Esophagus muscularis mucosa (tissue), 4 donors: ENCODE measurements around the gene FBXW8. TPM values are rescaled to one million over a fixed set of nuclear protein-coding genes. Genes with fewer than 3 reads are reported as not detected.

Experiments used
- DNase-seq: peaks from one replicate; pipeline ENCODE4 v3.0.0-alpha.2; 2017; ENCODE audit errors: extremely low spot score
- H3K27ac ChIP-seq, 4 donors: fragments of 200-600 bp; sonication (generic); replicated peaks in 1 of 4; 1 replicate in 3 of 4; 2 replicates in 1 of 4; pipeline ENCODE4 v1.5.1; 2016 to 2019; ENCODE audit warnings: mild to moderate bottlenecking in 1 of 4
- H3K27me3 ChIP-seq, 4 donors: fragments of 200-600 bp; sonication (generic); one replicate each; pipeline versions ENCODE4 v1.5.1 to v1.6.0; 2016 to 2019
- H3K36me3 ChIP-seq, 4 donors: fragments of 200-600 bp; sonication (generic); one replicate each; pipeline ENCODE4 v1.5.1; 2016 to 2019
- H3K4me1 ChIP-seq, 4 donors: fragments of 200-600 bp; sonication (generic); one replicate each; pipeline ENCODE4 v1.5.1; 2016 to 2019
- H3K4me3 ChIP-seq, 4 donors: fragments of 200-600 bp; sonication (generic); 1 replicate in 2 of 4; 2 replicates in 2 of 4; pipeline ENCODE4 v1.5.1; 2016 to 2019; ENCODE audit warnings: mild to moderate bottlenecking in 4 of 4, moderate library complexity in 1 of 4
- H3K9me3 ChIP-seq, 4 donors: fragments of 200-600 bp; sonication (generic); 1 replicate in 3 of 4; 2 replicates in 1 of 4; pipeline ENCODE4 v1.5.1; 2016 to 2019
- CTCF ChIP-seq, 3 experiments: fragments of 200-600 bp in 2 of 3; fragments of 450-650 bp in 1 of 3; sonication (generic) in 2 of 3; IDR thresholded peaks; one replicate each; pipeline ENCODE4 v1.5.1; 2017 to 2019; ENCODE audit warnings: antibody characterized with exemption in 3 of 3, mild to moderate bottlenecking in 2 of 3, moderate library complexity in 1 of 3
- EP300 ChIP-seq: sonication (generic); formaldehyde crosslinking; IDR thresholded peaks from one replicate; pipeline ENCODE4 v1.6.1; 2017; ENCODE audit warnings: antibody characterized with exemption
- POLR2A ChIP-seq: fragments of 450-650 bp; IDR thresholded peaks from one replicate; pipeline ENCODE4 v1.6.1; 2017; ENCODE audit warnings: antibody characterized with exemption, moderate library complexity, mild to moderate bottlenecking, low read depth
- POLR2AphosphoS5 ChIP-seq, 2 donors: sonication (generic); formaldehyde crosslinking; IDR thresholded peaks; one replicate each; pipeline ENCODE4 v1.6.1; 2017; ENCODE audit warnings: antibody characterized with exemption in 2 of 2
- WGBS: methylation state at CpG from one replicate; pipeline ENCODE4 v1.1.5; 2018; 5-methylcytosine and 5-hydroxymethylcytosine counted together
- intact Hi-C: fragments of 100-400 bp; cut with DNase I; formaldehyde crosslinking; loops from one replicate; pipeline ENCODE4 v1.15.1; 2023
- total RNA-seq, 4 donors: library from RNA; depleted of rRNA; stranded (reverse); fragments of >200 nt; gene quantifications; one replicate each; pipeline versions ENCODE4 v1.1.0 to v1.2.1, GENCODE V29; 2016

Gene FBXW8
- total RNA-seq, 4 donors from 2014 or later, result 11.9 to 13.9 (median 13.3) TPM

DNA sequence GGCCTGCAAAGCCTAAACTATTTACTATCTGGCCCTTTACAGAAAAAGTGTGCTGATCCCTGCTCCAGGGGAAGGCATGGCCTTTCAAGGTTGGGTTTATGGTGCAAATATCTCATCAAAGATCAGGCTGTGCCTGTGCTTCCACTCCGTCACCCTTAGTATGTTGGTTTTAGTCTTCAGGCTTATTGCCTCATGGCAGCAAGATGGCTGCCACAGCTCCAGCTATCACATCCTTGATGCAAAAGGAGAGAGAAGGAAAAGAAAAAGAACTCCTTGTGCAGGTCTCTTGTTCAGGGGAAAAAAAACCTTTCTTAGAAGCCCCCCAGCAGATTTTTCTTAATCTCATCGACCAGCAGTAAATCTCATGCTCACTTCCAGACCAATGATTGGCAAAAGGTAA, 20.4 kb upstream of the FBXW8 start:
- no peak overlapping the region for H3K27ac ChIP-seq
- TF ChIP-seq POLR2A (no peak), POLR2AphosphoS5 (IDR thresholded peaks at IDR 0.05) (no peak), CTCF (IDR thresholded peaks at IDR 0.05) (no peak), EP300 (no peak)
- peaks cover 0 to 21% (median 0%) of the 10 kb centered on the region in 4 donors for H3K27me3 ChIP-seq
- H3K36me3 ChIP-seq, result no peaks in the 10 kb centered on the region
- intact Hi-C loops, result no loop called here
- H3K4me1 ChIP-seq, result no peaks in the 10 kb centered on the region
- DNase-seq, result no peak
- H3K9me3 ChIP-seq, result peaks cover 0 to 5% (median 0%) of the 10 kb centered on the region in 4 donors
- WGBS, result 89% methylated on average over 2 of the region's 2 CpGs
- no peak overlapping the region for H3K4me3 ChIP-seq

DNA sequence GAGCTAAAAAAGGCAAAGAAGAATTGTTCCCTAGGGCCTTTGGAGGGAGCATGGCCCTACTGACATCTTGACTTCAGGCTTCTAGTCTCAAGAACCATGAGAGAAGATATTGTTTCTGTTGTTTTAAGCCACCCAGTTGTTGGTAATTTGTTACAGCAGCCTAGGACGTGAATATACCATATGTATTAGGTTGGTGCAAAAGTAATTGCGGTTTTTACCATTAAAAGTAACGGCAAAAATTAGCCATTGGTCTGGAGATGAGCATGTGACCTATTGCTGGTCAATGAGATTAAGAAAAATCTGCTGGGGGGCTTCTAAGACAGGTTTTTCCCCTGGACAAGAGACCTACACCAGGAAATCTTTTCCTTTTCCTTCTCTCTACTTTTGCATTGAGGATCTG, 19.7 kb upstream of the FBXW8 start:
- WGBS, result 84% methylated on average over 3 of the region's 3 CpGs
- no peak for DNase-seq
- no peak overlapping the region for H3K27ac ChIP-seq
- peaks cover 0 to 5% (median 0%) of the 10 kb centered on the region in 4 donors for H3K9me3 ChIP-seq
- no peak overlapping the region for H3K4me3 ChIP-seq
- H3K27me3 ChIP-seq, result peaks cover 0 to 20% (median 0%) of the 10 kb centered on the region in 4 donors
- TF ChIP-seq CTCF (IDR thresholded peaks at IDR 0.05) (no peak), POLR2A (no peak), EP300 (no peak), POLR2AphosphoS5 (IDR thresholded peaks at IDR 0.05) (no peak)
- intact Hi-C loops, result no loop called here
- no peaks in the 10 kb centered on the region for H3K36me3 ChIP-seq
- no peaks in the 10 kb centered on the region for H3K4me1 ChIP-seq

DNA sequence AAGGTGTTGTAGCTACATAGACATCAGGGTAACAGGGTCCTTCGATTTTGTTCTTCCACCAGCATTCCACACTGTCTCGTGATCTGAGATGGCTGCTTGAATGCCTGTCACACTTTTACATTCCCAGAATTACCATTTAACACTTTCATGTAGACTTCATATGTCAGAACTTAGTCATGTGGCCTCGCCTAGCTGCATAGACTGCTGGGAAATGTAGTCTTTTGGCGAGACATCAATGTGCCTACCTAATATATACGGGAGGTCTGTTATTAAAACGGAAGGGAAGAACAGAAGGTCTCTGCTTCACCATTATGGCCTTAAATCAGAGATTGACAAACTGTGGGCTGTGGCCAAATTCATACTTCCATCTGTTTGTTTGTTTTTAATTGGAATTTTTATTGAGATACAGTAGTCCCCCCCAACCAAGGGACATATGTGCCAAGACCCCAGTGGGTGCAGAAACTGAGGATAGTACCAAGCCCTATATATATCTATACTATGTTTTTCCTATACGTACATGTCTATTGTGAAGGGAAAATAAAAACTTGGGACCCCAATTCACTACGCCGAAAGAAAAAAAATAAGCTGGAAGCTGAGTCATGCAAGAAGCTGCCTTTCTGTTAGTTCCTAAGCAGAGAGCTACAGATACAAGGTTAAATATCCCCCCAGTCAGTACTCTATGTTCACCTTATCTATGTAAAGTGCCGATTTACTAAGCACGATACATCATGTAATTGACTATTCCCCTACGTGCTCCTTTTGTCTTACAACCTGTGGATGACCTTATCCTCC, 18.2 kb upstream of the FBXW8 start:
- Histone ChIP-seq H3K36me3 (no peaks in the 10 kb centered on the region), H3K27ac (no peak overlapping the region), H3K4me3 (no peak overlapping the region), H3K4me1 (no peaks in the 10 kb centered on the region), H3K9me3 (peaks cover 0 to 5% (median 0%) of the 10 kb centered on the region in 4 donors), H3K27me3 (peaks cover 0 to 23% (median 0%) of the 10 kb centered on the region in 4 donors)
- DNase-seq, result no peak
- TF ChIP-seq POLR2AphosphoS5 (IDR thresholded peaks at IDR 0.05) (no peak), CTCF (IDR thresholded peaks at IDR 0.05) (no peak), POLR2A (no peak), EP300 (no peak)
- 86% methylated on average over 12 of the region's 12 CpGs for WGBS
- intact Hi-C loops, result no loop called here

DNA sequence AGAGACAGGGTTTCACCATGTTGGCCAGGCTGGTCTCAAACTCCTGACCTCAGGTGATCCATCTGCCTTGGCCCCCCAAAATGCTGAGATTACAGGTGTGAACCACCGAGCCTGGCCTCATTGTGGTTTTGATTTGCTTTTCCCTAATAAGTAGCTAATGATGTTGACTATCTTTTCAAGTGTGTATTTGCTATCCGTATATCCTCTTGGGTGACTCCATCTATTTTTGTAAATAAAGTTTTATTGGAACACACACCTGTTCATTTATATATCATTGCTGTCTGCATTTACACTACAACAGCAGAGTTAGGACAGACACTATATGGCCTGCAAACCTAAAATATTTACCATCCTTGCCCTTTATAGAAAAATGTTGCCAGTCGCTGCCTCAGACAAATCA, 15.8 kb upstream of the FBXW8 start:
- intact Hi-C loops, result no loop called here
- DNase-seq, result no peak
- Histone ChIP-seq H3K27me3 (peaks cover 0 to 34% (median 0%) of the 10 kb centered on the region in 4 donors), H3K27ac (no peak overlapping the region), H3K4me1 (no peaks in the 10 kb centered on the region), H3K4me3 (no peak overlapping the region), H3K36me3 (no peaks in the 10 kb centered on the region), H3K9me3 (peaks cover 0 to 5% (median 0%) of the 10 kb centered on the region in 4 donors)
- WGBS, result 83% methylated on average over 3 of the region's 3 CpGs
- TF ChIP-seq CTCF (IDR thresholded peaks at IDR 0.05) (no peak), POLR2A (no peak), POLR2AphosphoS5 (IDR thresholded peaks at IDR 0.05) (no peak), EP300 (no peak)
